Gastrocnemius medialis (tissue), 4 donors: ENCODE results near the gene NTMT1.

Experiments used
- POLR2A ChIP-seq, 2 donors: fragments of 450-650 bp; IDR thresholded peaks; one replicate each; pipeline ENCODE4 v1.6.1; 2017; ENCODE audit warnings: antibody characterized with exemption in 2 of 2, mild to moderate bottlenecking in 2 of 2, moderate library complexity in 2 of 2
- TF ChIP-seq, protein P1 (sequence below), 5 experiments: fragments of 450-650 bp in 3 of 5; fragments of 200-600 bp in 2 of 5; sonication (generic) in 2 of 5; IDR thresholded peaks in 4 of 5; conservative IDR thresholded peaks in 1 of 5; 1 replicate in 4 of 5; 2 replicates in 1 of 5; pipeline ENCODE4 v1.5.1; 2016 to 2019; ENCODE audit warnings: antibody characterized with exemption in 5 of 5, mild to moderate bottlenecking in 3 of 5, moderate library complexity in 3 of 5

DNA sequence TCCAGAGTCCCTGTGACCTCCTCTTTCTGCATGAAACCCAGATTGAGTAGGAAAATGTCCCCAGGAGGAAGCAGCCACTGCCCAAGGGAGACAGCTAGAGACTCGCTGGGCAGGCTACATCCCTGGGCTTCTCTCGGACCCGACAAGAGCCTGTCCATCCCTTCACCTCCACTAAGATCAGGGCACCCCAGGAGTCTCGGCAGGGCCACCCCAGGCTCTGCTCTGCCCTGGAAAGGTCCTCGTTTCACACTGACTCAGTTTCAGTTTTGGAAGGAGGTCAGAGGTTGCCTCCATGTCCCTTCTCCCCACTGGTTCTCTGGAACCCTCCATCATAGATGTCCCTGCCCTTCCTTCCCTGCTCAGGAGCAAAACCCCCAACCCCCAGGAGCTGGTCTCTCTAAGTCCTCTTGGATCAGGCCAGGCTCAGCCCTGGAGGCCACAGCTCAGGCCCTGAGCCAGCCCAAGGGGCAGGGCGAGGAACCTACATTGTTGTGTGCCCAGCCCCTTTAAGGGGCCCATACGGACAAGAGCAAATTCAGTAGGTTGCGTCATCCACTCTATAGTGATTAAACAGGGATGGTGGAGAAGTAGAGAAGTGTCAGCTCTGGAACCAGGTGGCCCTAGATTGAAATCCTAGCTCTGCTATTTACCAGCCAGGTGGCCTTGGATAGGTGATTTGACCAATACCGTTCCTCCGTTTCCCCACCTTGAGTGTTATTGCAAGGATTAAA, 42.5 kb upstream of the NTMT1 start:
- no peak for TF ChIP-seq POLR2A (IDR thresholded peaks at IDR 0.05)
- TF ChIP-seq, protein P1, sequence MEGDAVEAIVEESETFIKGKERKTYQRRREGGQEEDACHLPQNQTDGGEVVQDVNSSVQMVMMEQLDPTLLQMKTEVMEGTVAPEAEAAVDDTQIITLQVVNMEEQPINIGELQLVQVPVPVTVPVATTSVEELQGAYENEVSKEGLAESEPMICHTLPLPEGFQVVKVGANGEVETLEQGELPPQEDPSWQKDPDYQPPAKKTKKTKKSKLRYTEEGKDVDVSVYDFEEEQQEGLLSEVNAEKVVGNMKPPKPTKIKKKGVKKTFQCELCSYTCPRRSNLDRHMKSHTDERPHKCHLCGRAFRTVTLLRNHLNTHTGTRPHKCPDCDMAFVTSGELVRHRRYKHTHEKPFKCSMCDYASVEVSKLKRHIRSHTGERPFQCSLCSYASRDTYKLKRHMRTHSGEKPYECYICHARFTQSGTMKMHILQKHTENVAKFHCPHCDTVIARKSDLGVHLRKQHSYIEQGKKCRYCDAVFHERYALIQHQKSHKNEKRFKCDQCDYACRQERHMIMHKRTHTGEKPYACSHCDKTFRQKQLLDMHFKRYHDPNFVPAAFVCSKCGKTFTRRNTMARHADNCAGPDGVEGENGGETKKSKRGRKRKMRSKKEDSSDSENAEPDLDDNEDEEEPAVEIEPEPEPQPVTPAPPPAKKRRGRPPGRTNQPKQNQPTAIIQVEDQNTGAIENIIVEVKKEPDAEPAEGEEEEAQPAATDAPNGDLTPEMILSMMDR (IDR thresholded peaks at IDR 0.05 in 4 of 5, conservative IDR thresholded peaks at IDR 0.05 in 1 of 5) = no peak
